Prostate gland (tissue), 2 donors: ENCODE data around the gene ABTB2. TPM values are rescaled to one million over a fixed set of nuclear protein-coding genes. Genes with fewer than 3 reads are reported as not detected.
A peak's percentile ranks its signal among the peaks of the same experiment; 100 is the strongest.

Experiments
- DNase-seq: peaks from one replicate; pipeline ENCODE4 v3.0.0-alpha.2; 2019; ENCODE audit warnings: low spot score
- H3K27ac ChIP-seq, 2 donors: fragments of 200-600 bp; sonication (generic); 2 replicates each; pipeline ENCODE4 v1.5.1; 2017 to 2019
- H3K27me3 ChIP-seq: fragments of 200-600 bp; sonication (generic); replicated peaks from 2 replicates; pipeline ENCODE4 v1.5.1; 2019; ENCODE audit not compliant: insufficient read depth
- H3K36me3 ChIP-seq, 2 donors: fragments of 200-600 bp; sonication (generic); 1 replicate in 1 of 2; 2 replicates in 1 of 2; pipeline versions ENCODE4 v1.5.1 to v1.8.1; 2017 to 2019
- H3K4me1 ChIP-seq: fragments of 200-600 bp; sonication (generic); replicated peaks from 2 replicates; pipeline ENCODE4 v1.5.1; 2019
- H3K4me3 ChIP-seq, 2 donors: fragments of 200-600 bp; sonication (generic); 2 replicates each; pipeline ENCODE4 v1.5.1; 2017 to 2019
- H3K9me3 ChIP-seq: fragments of 200-600 bp; sonication (generic); 2 replicates; pipeline ENCODE4 v1.5.1; 2017
- CTCF ChIP-seq, 4 experiments: fragments of 200-600 bp in 2 of 4; fragments of 450-650 bp in 2 of 4; sonication (generic) in 2 of 4; IDR thresholded peaks; 1 replicate in 3 of 4; 2 replicates in 1 of 4; pipeline ENCODE4 v1.5.1; 2016 to 2019; ENCODE audit warnings: antibody characterized with exemption in 4 of 4, mild to moderate bottlenecking in 2 of 4, moderate library complexity in 2 of 4
- POLR2A ChIP-seq: fragments of 450-650 bp; IDR thresholded peaks from one replicate; pipeline ENCODE4 v1.6.1; 2016; ENCODE audit warnings: antibody characterized with exemption, mild to moderate bottlenecking
- POLR2AphosphoS5 ChIP-seq: sonication (generic); formaldehyde crosslinking; IDR thresholded peaks from one replicate; pipeline ENCODE4 v1.6.1; 2017; ENCODE audit warnings: antibody characterized with exemption
- WGBS: methylation state at CpG from one replicate; pipeline ENCODE4 v1.1.5; 2018; 5-methylcytosine and 5-hydroxymethylcytosine counted together
- intact Hi-C: fragments of 100-400 bp; cut with DNase I; formaldehyde crosslinking; loops from one replicate; pipeline ENCODE4 v1.14.2; 2022
- total RNA-seq, 2 donors: library from RNA; depleted of rRNA; stranded (reverse); fragments of >200 nt; gene quantifications; one replicate each; pipeline ENCODE4 v1.1.0, GENCODE V29; 2016

ABTB2 gene
- total RNA-seq, 2 donors from 2014 or later: 3.0 to 13.7 TPM

- Histone ChIP-seq H3K4me1 (peaks cover 19% of the 10 kb centered on the region), H3K36me3 (no peaks in the 10 kb centered on the region), H3K27ac (peak overlapping the region in 1 of 2 donors; percentile 79), H3K9me3 (no peaks in the 10 kb centered on the region), H3K27me3 (no peaks in the 10 kb centered on the region), H3K4me3 (no peak overlapping the region)
- intact Hi-C loops: no loop called here
- TF ChIP-seq CTCF (IDR thresholded peaks at IDR 0.05) (no peak), POLR2A (no peak), POLR2AphosphoS5 (no peak)
- DNase-seq: no peak
- WGBS: 96% methylated on average over 16 of the region's 16 CpGs
These were observed 190.7 kb downstream of the ABTB2 start for GRCh38 chr11:34166806-34167740.

GRCh38 chr11:34165786-34166555, 191.8 kb downstream of the ABTB2 start:
- intact Hi-C loops: no loop called here

GRCh38 chr11:34165121-34165520, 192.7 kb downstream of the ABTB2 start:
- TF ChIP-seq POLR2A (no peak), POLR2AphosphoS5 (no peak)
- no peak overlapping the region for H3K27ac ChIP-seq
- intact Hi-C loops: no loop called here
- no peak overlapping the region for H3K4me3 ChIP-seq
- H3K27me3 ChIP-seq: no peaks in the 10 kb centered on the region
- no peak for DNase-seq
- no peaks in the 10 kb centered on the region for H3K36me3 ChIP-seq
- H3K4me1 ChIP-seq: peaks cover 19% of the 10 kb centered on the region
- WGBS: 97% methylated on average over 11 of the region's 13 CpGs
- H3K9me3 ChIP-seq: no peaks in the 10 kb centered on the region

More at GRCh38 chr11:34165786-34166555, 191.8 kb downstream of the ABTB2 start:
- peak; percentile 31 for DNase-seq
- TF ChIP-seq POLR2AphosphoS5 (no peak), POLR2A (no peak), CTCF (IDR thresholded peaks at IDR 0.05) (no peak)
- Histone ChIP-seq H3K36me3 (no peaks in the 10 kb centered on the region), H3K4me3 (no peak overlapping the region), H3K27ac (peak overlapping the region in 1 of 2 donors; percentile 27), H3K27me3 (no peaks in the 10 kb centered on the region), H3K9me3 (no peaks in the 10 kb centered on the region), H3K4me1 (peaks cover 19% of the 10 kb centered on the region)
- 56% methylated on average over 11 of the region's 12 CpGs for WGBS

- 94% methylated on average over 3 of the region's 7 CpGs for WGBS
- no peak overlapping the region for H3K4me3 ChIP-seq
- no peak for DNase-seq
- H3K4me1 ChIP-seq: peaks cover 4% of the 10 kb centered on the region
- no peaks in the 10 kb centered on the region for H3K9me3 ChIP-seq
- intact Hi-C loops: no loop called here
- no peaks in the 10 kb centered on the region for H3K27me3 ChIP-seq
- TF ChIP-seq POLR2A: no peak
- TF ChIP-seq CTCF (IDR thresholded peaks at IDR 0.05): no peak
- TF ChIP-seq POLR2AphosphoS5: no peak
- no peaks in the 10 kb centered on the region for H3K36me3 ChIP-seq
- no peak overlapping the region for H3K27ac ChIP-seq
These were observed 195.0 kb downstream of the ABTB2 start for GRCh38 chr11:34162856-34163255.

GRCh38 chr11:34162493-34162820, 195.4 kb downstream of the ABTB2 start:
- Histone ChIP-seq H3K27ac (no peak overlapping the region), H3K4me1 (peaks cover 4% of the 10 kb centered on the region), H3K9me3 (no peaks in the 10 kb centered on the region), H3K36me3 (no peaks in the 10 kb centered on the region), H3K27me3 (no peaks in the 10 kb centered on the region), H3K4me3 (no peak overlapping the region)
- TF ChIP-seq CTCF (IDR thresholded peaks at IDR 0.05) (no peak), POLR2A (no peak), POLR2AphosphoS5 (no peak)
- no peak for DNase-seq
- WGBS: 90% methylated on average over 17 of the region's 17 CpGs
- intact Hi-C loops: no loop called here
